ENCODE data around the gene FRMD3.
"Not testable (repeated sequence)": the region's sequence is repeated elsewhere in the genome, so short reads cannot be mapped to it uniquely, and the experiment has no call there.

DNA sequence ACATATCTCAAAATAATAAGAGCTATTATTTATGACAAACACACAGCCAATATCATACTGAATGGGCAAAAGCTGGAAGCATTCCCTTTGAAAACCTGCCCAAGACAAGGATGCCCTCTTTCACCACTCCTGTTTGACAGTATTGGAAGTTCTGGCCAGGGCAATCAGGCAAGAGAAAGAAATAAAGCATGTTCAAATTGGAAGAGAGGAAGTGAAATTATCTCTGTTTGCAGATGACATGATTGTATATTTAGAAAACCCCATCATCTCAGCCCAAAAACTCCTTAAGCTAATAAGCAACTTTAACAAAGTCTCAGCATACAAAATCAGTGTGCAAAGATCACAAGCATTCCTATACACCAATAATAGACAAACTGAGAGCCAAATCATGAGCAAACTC, 20.2 kb downstream of the FRMD3 start:
- not testable (repeated sequence) for TF ChIP-seq CTCF, POLR2A (IDR thresholded peaks at IDR 0.05)
